H9 (cell line): ENCODE data around the gene BCAS3. TPM values are rescaled to one million over a fixed set of nuclear protein-coding genes. Genes with fewer than 3 reads are reported as not detected.

Source experiments
- DNase-seq: peaks from one replicate; pipeline ENCODE4 v3.0.0-alpha.2; 2017
- H2AFZ ChIP-seq: one replicate; pipeline ENCODE4 v1.6.1; 2013; ENCODE audit warnings: mild to moderate bottlenecking, low read length, control low read depth, moderate library complexity
- H2AK5ac ChIP-seq: 2 replicates; pipeline ENCODE4 v1.6.1; 2013; ENCODE audit warnings: low read length, control low read depth, mixed read lengths; ENCODE audit not compliant: insufficient read length
- H2BK120ac ChIP-seq: one replicate; pipeline ENCODE4 v1.6.1; 2013; ENCODE audit warnings: low read depth, mild to moderate bottlenecking, low read length, control low read depth, inconsistent platforms; ENCODE audit not compliant: poor library complexity, severe bottlenecking
- H2BK12ac ChIP-seq: 2 replicates; pipeline ENCODE4 v1.6.1; 2013; ENCODE audit warnings: low read length, control low read depth, mixed read lengths, low read depth; ENCODE audit not compliant: insufficient read length
- H2BK15ac ChIP-seq: 2 replicates; pipeline ENCODE4 v1.6.1; 2013; ENCODE audit warnings: low read depth, low read length, control low read depth
- H2BK20ac ChIP-seq: one replicate; pipeline ENCODE4 v1.6.1; 2013; ENCODE audit warnings: low read depth, mild to moderate bottlenecking, low read length, control low read depth, inconsistent platforms; ENCODE audit not compliant: poor library complexity, severe bottlenecking
- H2BK5ac ChIP-seq: 2 replicates; pipeline ENCODE4 v1.6.1; 2013; ENCODE audit warnings: low read length, control low read depth, mixed read lengths; ENCODE audit not compliant: insufficient read length
- H3K14ac ChIP-seq: 2 replicates; pipeline ENCODE4 v1.6.1; 2013; ENCODE audit warnings: low read length, control low read depth; ENCODE audit not compliant: insufficient read depth
- H3K18ac ChIP-seq: 2 replicates; pipeline ENCODE4 v1.6.1; 2013; ENCODE audit warnings: low read depth, mild to moderate bottlenecking, mixed read lengths, low read length, control low read depth; ENCODE audit not compliant: insufficient read length
- H3K23ac ChIP-seq: 2 replicates; pipeline ENCODE4 v1.6.1; 2013; ENCODE audit warnings: low read length, control low read depth, mixed read lengths, low read depth; ENCODE audit not compliant: insufficient read length
- H3K23me2 ChIP-seq: 2 replicates; pipeline ENCODE4 v1.6.1; 2013; ENCODE audit warnings: low read depth, mild to moderate bottlenecking, mixed read lengths, low read length, control low read depth; ENCODE audit not compliant: insufficient read length, poor library complexity, severe bottlenecking
- H3K27ac ChIP-seq: 2 replicates; pipeline ENCODE4 v1.5.1; 2013; ENCODE audit warnings: low read length, control low read depth, mixed read lengths, low read depth; ENCODE audit not compliant: insufficient read length
- H3K27me3 ChIP-seq: 2 replicates; pipeline ENCODE4 v1.6.1; 2013; ENCODE audit warnings: low read length, control low read depth, inconsistent platforms; ENCODE audit not compliant: insufficient read depth
- H3K4ac ChIP-seq: 2 replicates; pipeline ENCODE4 v1.6.1; 2013; ENCODE audit warnings: low read depth, mild to moderate bottlenecking, control low read depth, inconsistent platforms, low read length, moderate library complexity
- H3K4me1 ChIP-seq: 2 replicates; pipeline ENCODE4 v1.6.1; 2013; ENCODE audit warnings: low read length, control low read depth, inconsistent platforms; ENCODE audit not compliant: insufficient read depth
- H3K4me2 ChIP-seq: 2 replicates; pipeline ENCODE4 v1.6.1; 2013; ENCODE audit warnings: low read length, control low read depth, mixed read lengths; ENCODE audit not compliant: insufficient read length, insufficient read depth
- H3K56ac ChIP-seq: 2 replicates; pipeline ENCODE4 v1.6.1; 2013; ENCODE audit warnings: low read depth, mild to moderate bottlenecking, mixed read lengths, low read length, control low read depth; ENCODE audit not compliant: insufficient read length
- H3K79me1 ChIP-seq: 2 replicates; pipeline ENCODE4 v1.6.1; 2013; ENCODE audit warnings: low read depth, mild to moderate bottlenecking, moderate library complexity, low read length, control low read depth, inconsistent platforms; ENCODE audit not compliant: insufficient read depth, poor library complexity, severe bottlenecking
- H3K79me2 ChIP-seq: 2 replicates; pipeline ENCODE4 v1.6.1; 2013; ENCODE audit warnings: low read length, control low read depth, inconsistent platforms; ENCODE audit not compliant: insufficient read depth
- H3K9ac ChIP-seq: 2 replicates; pipeline ENCODE4 v1.6.1; 2013; ENCODE audit warnings: low read length, control low read depth, mixed read lengths; ENCODE audit not compliant: insufficient read length; ENCODE audit errors: extremely low read depth
- H3K9me3 ChIP-seq: one replicate; pipeline ENCODE4 v1.6.1; 2013; ENCODE audit warnings: low read depth, low read length, inconsistent platforms; ENCODE audit not compliant: control insufficient read depth
- H3T11ph ChIP-seq: one replicate; pipeline ENCODE4 v1.6.1; 2013; ENCODE audit warnings: mild to moderate bottlenecking, low read length, control low read depth, inconsistent platforms
- H4K20me1 ChIP-seq: one replicate; pipeline ENCODE4 v1.6.1; 2013; ENCODE audit not compliant: control insufficient read depth, insufficient read length, insufficient read depth
- H4K5ac ChIP-seq: 2 replicates; pipeline ENCODE4 v1.6.1; 2013; ENCODE audit warnings: low read depth, mild to moderate bottlenecking, mixed read lengths, low read length, control low read depth; ENCODE audit not compliant: insufficient read length
- H4K8ac ChIP-seq: replicated peaks from 2 replicates; pipeline ENCODE4 v1.6.1; 2013; ENCODE audit warnings: low read length, control low read depth, mixed read lengths, low read depth; ENCODE audit not compliant: insufficient read length
- H4K91ac ChIP-seq: 2 replicates; pipeline ENCODE4 v1.6.1; 2013; ENCODE audit warnings: low read depth, mild to moderate bottlenecking, moderate library complexity, mixed read lengths, low read length, control low read depth; ENCODE audit not compliant: insufficient read length
- H3K27ac Mint-ChIP-seq, 3 experiments: 2 replicates in 2 of 3; 3 replicates in 1 of 3; pipeline ENCODE4 v1.8.0; 2020 to 2021; ENCODE audit warnings: mixed read lengths in 3 of 3, mild to moderate bottlenecking in 1 of 3, moderate library complexity in 1 of 3
- H3K27me3 Mint-ChIP-seq: 2 replicates; pipeline ENCODE4 v1.8.0; 2021; ENCODE audit warnings: low read depth, mild to moderate bottlenecking, moderate library complexity, mixed read lengths
- H3K36me3 Mint-ChIP-seq, 3 experiments: 2 replicates in 2 of 3; 3 replicates in 1 of 3; pipeline ENCODE4 v1.8.0; 2020 to 2021; ENCODE audit warnings: low read depth in 3 of 3, mixed read lengths in 3 of 3; ENCODE audit not compliant: insufficient read depth in 1 of 3
- H3K4me1 Mint-ChIP-seq, 2 experiments: 2 replicates each; pipeline ENCODE4 v1.8.0; 2020; ENCODE audit warnings: mixed read lengths in 2 of 2
- H3K4me3 Mint-ChIP-seq, 2 experiments: 2 replicates in 1 of 2; 3 replicates in 1 of 2; pipeline ENCODE4 v1.8.0; 2020 to 2021; ENCODE audit warnings: mild to moderate bottlenecking in 2 of 2, mixed read lengths in 2 of 2, moderate library complexity in 1 of 2
- H3K9me3 Mint-ChIP-seq, 2 experiments: 2 replicates in 1 of 2; 3 replicates in 1 of 2; pipeline ENCODE4 v1.8.0; 2020; ENCODE audit warnings: mild to moderate bottlenecking in 2 of 2, mixed read lengths in 2 of 2, moderate library complexity in 1 of 2
- CTCF ChIP-seq: fragments of 200-600 bp; sonication (generic); conservative IDR thresholded peaks from 3 replicates; pipeline ENCODE4 v1.8.0; 2021; ENCODE audit warnings: antibody characterized with exemption, mild to moderate bottlenecking
- WGBS: extraction: QIAGEN DNeasy Blood & Tissue Kit; methylation state at CpG from one replicate; pipeline ENCODE4 v1.1.7; 2013; ENCODE audit warnings: missing lambda C conversion rate, low lambda C conversion rate, mixed read lengths; ENCODE audit not compliant: insufficient read length; ENCODE audit errors: extremely low coverage; 5-methylcytosine and 5-hydroxymethylcytosine counted together
- total RNA-seq: library from RNA; stranded (reverse); gene quantifications from 2 replicates; pipeline ENCODE4 v1.2.1, GENCODE V29; 2021

BCAS3 gene
- total RNA-seq, 1 experiment from 2014 or later, result 22.4 TPM

- Histone ChIP-seq H3K4ac (no peak overlapping the region), H3K56ac (no peak overlapping the region), H4K91ac (no peak overlapping the region), H2BK12ac (no peak overlapping the region), H3K18ac (no peak overlapping the region), H3K4me2 (no peak overlapping the region), H3K27me3 (no peaks in the 10 kb centered on the region), H2BK15ac (no peak overlapping the region), H2AFZ (no peak overlapping the region), H3K14ac (no peak overlapping the region), H3K79me2 (no peaks in the 10 kb centered on the region), H2BK5ac (no peak overlapping the region), H3K23me2 (no peaks in the 10 kb centered on the region), H3K23ac (no peak overlapping the region), H3K4me1 (no peaks in the 10 kb centered on the region), H3K9ac (no peak overlapping the region), H4K8ac (no peak overlapping the region), H3K79me1 (no peaks in the 10 kb centered on the region), H4K5ac (no peak overlapping the region), H4K20me1 (no peaks in the 10 kb centered on the region), H3K27ac (no peak overlapping the region), H3T11ph (no peak overlapping the region), H2AK5ac (no peak overlapping the region), H3K9me3 (no peaks in the 10 kb centered on the region), H2BK20ac (no peak overlapping the region), H2BK120ac (no peak overlapping the region)
- peaks cover 2 to 22% (median 16%) of the 10 kb centered on the region in 3 experiments; a peak in 5 of 7 replicates for H3K36me3 Mint-ChIP-seq
- peak; percentile 67 for TF ChIP-seq CTCF
- H3K27ac Mint-ChIP-seq, result no peak overlapping the region
- H3K4me3 Mint-ChIP-seq, result no peak overlapping the region
- DNase-seq, result no peak
- WGBS, result no CpG with 5 or more reads among the region's 2 CpGs
- H3K4me1 Mint-ChIP-seq, result peaks cover 6 to 7% of the 10 kb centered on the region in 2 experiments; a peak in 3 of 4 replicates
- H3K27me3 Mint-ChIP-seq, result no peaks in the 10 kb centered on the region
- H3K9me3 Mint-ChIP-seq, result no peaks in the 10 kb centered on the region
Measured at GRCh38 chr17:60640503-60640902, 37.1 kb upstream of the BCAS3 start.
